ENCODE measurements around the gene CAPN7.

- TF ChIP-seq, protein P1, sequence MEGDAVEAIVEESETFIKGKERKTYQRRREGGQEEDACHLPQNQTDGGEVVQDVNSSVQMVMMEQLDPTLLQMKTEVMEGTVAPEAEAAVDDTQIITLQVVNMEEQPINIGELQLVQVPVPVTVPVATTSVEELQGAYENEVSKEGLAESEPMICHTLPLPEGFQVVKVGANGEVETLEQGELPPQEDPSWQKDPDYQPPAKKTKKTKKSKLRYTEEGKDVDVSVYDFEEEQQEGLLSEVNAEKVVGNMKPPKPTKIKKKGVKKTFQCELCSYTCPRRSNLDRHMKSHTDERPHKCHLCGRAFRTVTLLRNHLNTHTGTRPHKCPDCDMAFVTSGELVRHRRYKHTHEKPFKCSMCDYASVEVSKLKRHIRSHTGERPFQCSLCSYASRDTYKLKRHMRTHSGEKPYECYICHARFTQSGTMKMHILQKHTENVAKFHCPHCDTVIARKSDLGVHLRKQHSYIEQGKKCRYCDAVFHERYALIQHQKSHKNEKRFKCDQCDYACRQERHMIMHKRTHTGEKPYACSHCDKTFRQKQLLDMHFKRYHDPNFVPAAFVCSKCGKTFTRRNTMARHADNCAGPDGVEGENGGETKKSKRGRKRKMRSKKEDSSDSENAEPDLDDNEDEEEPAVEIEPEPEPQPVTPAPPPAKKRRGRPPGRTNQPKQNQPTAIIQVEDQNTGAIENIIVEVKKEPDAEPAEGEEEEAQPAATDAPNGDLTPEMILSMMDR (IDR thresholded peaks at IDR 0.05), result no peak
- TF ChIP-seq POLR2A (IDR thresholded peaks at IDR 0.05), result no peak
These were observed 91.7 kb downstream of the CAPN7 start for GRCh38 chr3:15297608-15298350.

Measured in lower leg skin (tissue), 3 donors.